Hepatocyte (in vitro differentiated cells): ENCODE results near the gene BSDC1. TPM values are rescaled to one million over a fixed set of nuclear protein-coding genes. Genes with fewer than 3 reads are reported as not detected.

Experiments used
- DNase-seq: peaks from one replicate; pipeline ENCODE4 v3.0.0-alpha.2; 2016; ENCODE audit warnings: low spot score
- H2AFZ ChIP-seq: fragments of 200-600 bp; sonication (generic); 2 replicates; pipeline ENCODE4 v1.6.0; 2016; ENCODE audit warnings: antibody characterized with exemption, mild to moderate bottlenecking
- H3K27ac ChIP-seq: fragments of 200-600 bp; sonication (generic); 2 replicates; pipeline ENCODE4 v1.5.1; 2016; ENCODE audit warnings: mild to moderate bottlenecking
- H3K27me3 ChIP-seq: fragments of 200-600 bp; sonication (generic); 2 replicates; pipeline ENCODE4 v1.6.1; 2016
- H3K36me3 ChIP-seq: fragments of 200-600 bp; sonication (generic); replicated peaks from 2 replicates; pipeline ENCODE4 v1.5.1; 2016; ENCODE audit warnings: low read depth; ENCODE audit not compliant: insufficient read depth
- H3K4me1 ChIP-seq: fragments of 200-600 bp; sonication (generic); 2 replicates; pipeline ENCODE4 v1.5.1; 2016; ENCODE audit warnings: mild to moderate bottlenecking, moderate library complexity; ENCODE audit not compliant: insufficient read depth
- H3K4me2 ChIP-seq: fragments of 200-600 bp; sonication (generic); 2 replicates; pipeline ENCODE4 v1.6.0; 2016
- H3K4me3 ChIP-seq: fragments of 200-600 bp; sonication (generic); 2 replicates; pipeline ENCODE4 v1.5.1; 2016; ENCODE audit warnings: mild to moderate bottlenecking
- H3K79me2 ChIP-seq: fragments of 200-600 bp; sonication (generic); 2 replicates; pipeline ENCODE4 v1.6.0; 2017; ENCODE audit warnings: mild to moderate bottlenecking
- H3K9me2 ChIP-seq: fragments of 200-600 bp; sonication (generic); replicated peaks from 2 replicates; pipeline ENCODE4 v1.6.0; 2017; ENCODE audit warnings: mild to moderate bottlenecking; ENCODE audit not compliant: insufficient read depth
- H3K9me3 ChIP-seq: fragments of 200-600 bp; sonication (generic); 2 replicates; pipeline ENCODE4 v1.5.1; 2016; ENCODE audit warnings: low read depth, mild to moderate bottlenecking
- H4K20me1 ChIP-seq: fragments of 200-600 bp; sonication (generic); 2 replicates; pipeline ENCODE4 v1.6.0; 2016; ENCODE audit warnings: mild to moderate bottlenecking; ENCODE audit not compliant: insufficient read depth, poor library complexity, severe bottlenecking
- CTCF ChIP-seq: fragments of 200-600 bp; sonication (generic); IDR thresholded peaks from 2 replicates; pipeline ENCODE4 v1.5.1; 2016; ENCODE audit warnings: antibody characterized with exemption, mild to moderate bottlenecking; ENCODE audit not compliant: poor library complexity
- EZH2 ChIP-seq: fragments of 200-600 bp; sonication (generic); IDR thresholded peaks from 2 replicates; pipeline ENCODE4 v1.6.1; 2016; ENCODE audit warnings: antibody characterized with exemption, mild to moderate bottlenecking, borderline replicate concordance
- EZH2phosphoT487 ChIP-seq: fragments of 200-600 bp; sonication (generic); IDR thresholded peaks from one replicate; pipeline ENCODE4 v1.6.1; 2018; ENCODE audit warnings: antibody characterized with exemption, mild to moderate bottlenecking, low read depth, moderate library complexity; ENCODE audit not compliant: unreplicated experiment, severe bottlenecking
- WGBS: methylation state at CpG from one replicate; pipeline ENCODE4 v1.1.6; 2016; ENCODE audit warnings: low lambda C conversion rate; ENCODE audit errors: missing lambda C conversion rate; 5-methylcytosine and 5-hydroxymethylcytosine counted together
- polyA plus RNA-seq: library from polyadenylated mRNA; unstranded; fragments of >200 nt; fragmentation: Nextera tagmentation; extraction: Ambion mirVana; gene quantifications from 2 replicates; pipeline ENCODE4 v1.2.1, GENCODE V29; 2016
- total RNA-seq: library from RNA; depleted of rRNA; stranded (reverse); fragments of >200 nt; gene quantifications from 2 replicates; pipeline ENCODE4 v1.2.3, GENCODE V29; 2014

Gene BSDC1
- total and polyA plus RNA-seq, 2 experiments from 2014 or later = 56.2 to 80.5 TPM

GRCh38 chr1:32334864-32335534 lies 59.2 kb downstream of the BSDC1 start:
- Histone ChIP-seq H3K9me2 (no peaks in the 10 kb centered on the region), H3K27me3 (no peaks in the 10 kb centered on the region), H3K9me3 (no peaks in the 10 kb centered on the region), H2AFZ (peak overlapping the region; percentile 16), H3K36me3 (no peaks in the 10 kb centered on the region), H3K4me1 (peaks cover 8% of the 10 kb centered on the region), H3K27ac (peak overlapping the region; percentile 88), H4K20me1 (peaks cover 18% of the 10 kb centered on the region), H3K79me2 (peaks cover 34% of the 10 kb centered on the region), H3K4me2 (peak overlapping the region; percentile 94), H3K4me3 (peak overlapping the region; percentile 98)
- TF ChIP-seq EZH2phosphoT487 = no peak
- peak; percentile 80 for TF ChIP-seq CTCF
- TF ChIP-seq EZH2 = no peak
- 2% methylated on average over 25 of the region's 46 CpGs for WGBS
- DNase-seq = peak; percentile 80

GRCh38 chr1:32334274-32334861 lies 59.9 kb downstream of the BSDC1 start:
- no peaks in the 10 kb centered on the region for H3K27me3 ChIP-seq
- peak overlapping the region; percentile 98 for H3K4me3 ChIP-seq
- 26% methylated on average over 9 of the region's 9 CpGs for WGBS
- TF ChIP-seq CTCF (no peak), EZH2 (no peak), EZH2phosphoT487 (no peak)
- peaks cover 18% of the 10 kb centered on the region for H4K20me1 ChIP-seq
- H3K36me3 ChIP-seq = no peaks in the 10 kb centered on the region
- peak overlapping the region; percentile 94 for H3K4me2 ChIP-seq
- DNase-seq = no peak
- H3K79me2 ChIP-seq = peaks cover 34% of the 10 kb centered on the region
- peaks cover 8% of the 10 kb centered on the region for H3K4me1 ChIP-seq
- no peak overlapping the region for H2AFZ ChIP-seq
- no peaks in the 10 kb centered on the region for H3K9me3 ChIP-seq
- no peaks in the 10 kb centered on the region for H3K9me2 ChIP-seq
- H3K27ac ChIP-seq = peak overlapping the region; percentile 88

- H4K20me1 ChIP-seq = peaks cover 18% of the 10 kb centered on the region
- WGBS = 84% methylated on average over 3 of the region's 3 CpGs
- H3K9me3 ChIP-seq = no peaks in the 10 kb centered on the region
- H3K4me2 ChIP-seq = peak overlapping the region; percentile 94
- no peak for TF ChIP-seq CTCF
- TF ChIP-seq EZH2 = no peak
- no peak for TF ChIP-seq EZH2phosphoT487
- H3K4me3 ChIP-seq = no peak overlapping the region
- H3K4me1 ChIP-seq = peaks cover 8% of the 10 kb centered on the region
- H3K27me3 ChIP-seq = no peaks in the 10 kb centered on the region
- peak overlapping the region; percentile 70 for H3K27ac ChIP-seq
- H3K36me3 ChIP-seq = no peaks in the 10 kb centered on the region
- no peak overlapping the region for H2AFZ ChIP-seq
- no peaks in the 10 kb centered on the region for H3K9me2 ChIP-seq
- H3K79me2 ChIP-seq = peaks cover 34% of the 10 kb centered on the region
- DNase-seq = no peak
These were observed 60.8 kb downstream of the BSDC1 start for GRCh38 chr1:32333251-32333963.
